Measurements from ENCODE around the gene FAM162A. TPM values are rescaled to one million over a fixed set of nuclear protein-coding genes. Genes with fewer than 3 reads are reported as not detected.

The FAM162A gene
- 100 to 1,000 TPM in 1 of 2 experiments, 10 to 100 TPM in 1; 99.1 to 102 TPM for total RNA-seq

DNA sequence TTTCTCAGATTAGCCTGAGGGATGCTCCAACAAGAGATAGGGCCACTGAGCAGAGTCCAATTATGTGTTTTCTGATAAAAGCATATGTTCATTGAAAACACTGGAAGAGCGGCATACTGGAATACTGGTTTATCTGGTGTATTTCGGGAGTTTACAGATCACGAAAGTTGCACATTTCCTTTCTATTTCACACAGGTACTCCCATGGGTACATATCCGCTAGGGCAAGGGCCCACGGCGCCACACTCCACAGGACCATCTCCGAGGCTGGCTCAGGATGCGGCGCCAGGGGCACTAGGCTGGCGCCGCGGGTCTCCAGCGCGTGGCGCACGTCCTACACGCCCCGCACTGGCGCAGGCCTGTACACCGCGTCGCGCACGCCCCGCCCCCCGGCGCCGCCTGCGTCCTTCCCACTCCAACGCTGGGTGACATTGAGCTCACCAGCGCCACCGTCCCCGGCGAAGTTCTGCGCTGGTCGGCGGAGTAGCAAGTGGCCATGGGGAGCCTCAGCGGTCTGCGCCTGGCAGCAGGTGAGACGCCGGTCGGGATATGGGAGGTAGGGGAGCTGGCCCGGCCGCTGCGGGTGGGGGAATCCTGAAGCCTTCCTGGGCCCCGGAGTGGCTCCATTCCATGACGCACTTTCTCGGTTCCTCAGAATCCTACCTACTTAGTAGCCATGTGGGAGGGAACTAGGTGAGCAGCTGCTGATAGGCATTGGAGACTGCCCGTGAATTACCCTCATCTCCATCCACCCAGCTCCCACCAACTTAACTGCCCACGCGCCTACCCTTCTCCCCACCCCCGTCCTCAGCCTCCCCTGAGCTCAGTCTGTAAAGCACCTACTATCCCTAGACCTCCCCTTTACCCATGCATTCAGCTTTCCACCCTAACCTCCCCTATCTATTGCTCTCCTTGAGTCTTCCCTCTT lies at the start of gene FAM162A:
Gene FAM162A, plus strand, starts transcription at position 412 of the 927 bp plus-strand sequence. Its CDS starts 84 bp downstream, at position 496.
- intact Hi-C loops (cut with micrococcal nuclease): loop anchor here (1.0 to 10.0 kb wide), 11 partner anchors 19 to 838 kb away; partner anchors contain the start of genes HCLS1, HSPBAP1, KPNA1 and PARP14
- no peaks in the 10 kb centered on the region for H3K27me3 Mint-ChIP-seq
- peaks cover 14% of the 10 kb centered on the region for H3K36me3 Mint-ChIP-seq
- CTCF ChIA-PET: interaction anchor here (0.6 to 3.2 kb wide), 22 partner anchors 9 to 837 kb away, joined by 3 to 28 read pairs (median 4); partner anchors contain the start of genes DTX3L, PARP14, PARP9 and WDR5B
- DNase-seq: peak; percentile 95
- peaks cover 60% of the 10 kb centered on the region for H3K4me1 Mint-ChIP-seq (ENCODE audit: low read depth)
- H3K4me3 Mint-ChIP-seq: peak within 1 kb of the TSS; percentile 94
- no peaks in the 10 kb centered on the region for H3K9me3 Mint-ChIP-seq
- POLR2A ChIA-PET: interaction anchor here (0.5 to 2.7 kb wide), 14 partner anchors 9 to 724 kb away, joined by 3 to 27 read pairs (median 4); partner anchors contain the start of genes HSPBAP1, KPNA1 and WDR5B
- peak within 1 kb of the TSS; percentile 92 for H3K27ac Mint-ChIP-seq

DNA sequence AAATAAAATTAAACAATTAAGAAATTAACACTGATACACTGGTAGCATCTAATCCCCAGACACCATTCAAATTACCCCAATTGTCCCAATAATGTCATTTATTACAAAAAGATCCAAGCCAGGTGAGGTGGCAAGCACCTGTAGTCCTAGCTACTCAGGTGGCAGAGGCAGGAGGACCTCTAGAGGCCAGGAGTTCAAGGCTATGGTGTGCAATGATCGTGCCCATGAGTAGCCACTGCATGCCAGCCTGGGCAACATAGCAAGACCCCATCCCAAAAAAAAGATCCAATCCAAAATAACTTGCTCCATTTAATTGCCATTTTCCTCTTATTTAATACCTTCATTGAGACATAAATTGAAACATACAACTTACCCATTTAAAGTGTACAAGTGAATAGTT lies 41.2 kb upstream of the FAM162A start:
- Mint-ChIP-seq H3K27ac (no peak overlapping the region), H3K36me3 (no peaks in the 10 kb centered on the region), H3K27me3 (peaks cover 2% of the 10 kb centered on the region), H3K4me3 (no peak overlapping the region), H3K4me1 (ENCODE audit: low read depth) (no peaks in the 10 kb centered on the region), H3K9me3 (peaks cover 3% of the 10 kb centered on the region)
- intact Hi-C loops (cut with micrococcal nuclease): no loop called here
- CTCF ChIA-PET: no interaction called here
- DNase-seq: no peak
- POLR2A ChIA-PET: no interaction called here

- H3K27ac Mint-ChIP-seq: no peak overlapping the region
- ChIA-PET POLR2A (no interaction called here), CTCF (no interaction called here)
- intact Hi-C loops (cut with micrococcal nuclease): no loop called here
- no peak for DNase-seq
- no peak overlapping the region for H3K4me3 Mint-ChIP-seq
- peaks cover 2% of the 10 kb centered on the region for H3K36me3 Mint-ChIP-seq
- H3K27me3 Mint-ChIP-seq: peaks cover 5% of the 10 kb centered on the region
- H3K9me3 Mint-ChIP-seq: peaks cover 5% of the 10 kb centered on the region
- H3K4me1 Mint-ChIP-seq (ENCODE audit: low read depth): no peaks in the 10 kb centered on the region
Observed at GRCh38 chr3:122343654-122344053, 40.3 kb upstream of the FAM162A start.

- Mint-ChIP-seq H3K4me3 (no peak overlapping the region), H3K4me1 (ENCODE audit: low read depth) (no peaks in the 10 kb centered on the region), H3K27me3 (peaks cover 5% of the 10 kb centered on the region), H3K27ac (no peak overlapping the region), H3K9me3 (peaks cover 5% of the 10 kb centered on the region), H3K36me3 (peaks cover 2% of the 10 kb centered on the region)
- no peak for DNase-seq
- ChIA-PET CTCF (interaction anchor here (1.4 to 1.5 kb wide), 2 partner anchors 35 to 43 kb away, joined by 3 to 4 read pairs; partner anchors contain the start of gene FAM162A), POLR2A (no interaction called here)
- intact Hi-C loops (cut with micrococcal nuclease): no loop called here
Observed at GRCh38 chr3:122349171-122349570, 34.8 kb upstream of the FAM162A start.

DNA sequence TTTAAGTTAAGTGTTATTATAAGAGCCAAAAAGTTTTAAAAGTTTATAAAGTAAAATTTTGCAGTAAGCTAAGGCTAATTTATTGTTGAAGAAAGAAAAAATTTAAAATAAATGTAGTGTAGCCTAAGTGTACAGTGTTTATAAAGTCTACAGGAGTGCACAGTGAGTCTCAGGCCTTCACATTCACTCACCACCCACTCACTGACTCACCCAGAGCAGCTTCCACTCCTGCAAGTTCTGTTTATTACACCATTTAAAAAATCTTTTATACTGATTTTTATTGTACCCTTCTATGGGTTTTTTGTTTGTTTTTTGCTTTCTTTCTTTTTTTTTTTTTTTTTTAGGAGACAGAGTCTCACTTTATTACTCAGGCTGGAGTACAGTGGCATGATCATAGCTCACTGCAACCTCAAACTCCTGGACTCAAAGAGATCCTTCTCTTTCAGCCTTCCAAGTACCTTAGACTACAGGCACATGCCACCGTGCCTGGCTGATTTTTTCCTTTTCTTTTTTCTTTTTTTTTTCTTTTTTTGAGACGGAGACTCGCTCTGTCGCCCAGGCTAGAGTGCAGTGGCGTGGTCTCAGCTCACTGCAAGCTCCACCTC lies 33.1 kb upstream of the FAM162A start:
- no peak overlapping the region for H3K4me3 Mint-ChIP-seq
- H3K9me3 Mint-ChIP-seq: peaks cover 5% of the 10 kb centered on the region
- peaks cover 2% of the 10 kb centered on the region for H3K36me3 Mint-ChIP-seq
- no peaks in the 10 kb centered on the region for H3K4me1 Mint-ChIP-seq (ENCODE audit: low read depth)
- CTCF ChIA-PET: interaction anchor here (1.7 kb wide), 1 partner anchor 249 kb away, joined by 4 read pairs; no protein-coding TSS in a partner anchor
- DNase-seq: peak; percentile 28
- POLR2A ChIA-PET: no interaction called here
- intact Hi-C loops (cut with micrococcal nuclease): no loop called here
- H3K27me3 Mint-ChIP-seq: peaks cover 5% of the 10 kb centered on the region
- H3K27ac Mint-ChIP-seq: no peak overlapping the region

DNA sequence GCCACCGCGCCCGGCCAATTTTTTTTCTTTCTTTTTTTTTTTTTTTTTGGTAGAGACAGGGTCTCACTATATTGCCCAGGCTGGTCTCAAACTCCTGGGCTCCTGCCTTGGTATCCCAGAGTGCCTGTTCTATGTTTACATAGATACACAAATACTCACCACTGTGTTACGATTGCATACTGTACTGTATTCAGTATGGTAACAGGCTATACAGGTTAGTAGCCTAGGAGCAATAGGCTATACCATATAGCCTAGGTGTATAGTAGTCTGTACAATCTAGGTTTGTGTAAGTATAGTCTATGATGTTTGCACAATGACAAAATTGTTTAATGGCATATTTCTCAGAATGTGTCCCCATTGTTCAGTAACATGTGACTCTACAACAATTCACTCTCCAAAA lies 32.4 kb upstream of the FAM162A start:
- Mint-ChIP-seq H3K4me1 (ENCODE audit: low read depth) (no peaks in the 10 kb centered on the region), H3K36me3 (peaks cover 2% of the 10 kb centered on the region), H3K9me3 (peaks cover 5% of the 10 kb centered on the region), H3K27ac (no peak overlapping the region), H3K4me3 (no peak overlapping the region), H3K27me3 (peaks cover 5% of the 10 kb centered on the region)
- POLR2A ChIA-PET: interaction anchor here (0.9 kb wide), 1 partner anchor 117 kb away, joined by 4 read pairs; no protein-coding TSS in a partner anchor
- intact Hi-C loops (cut with micrococcal nuclease): no loop called here
- no peak for DNase-seq
- CTCF ChIA-PET: no interaction called here

- no peaks in the 10 kb centered on the region for H3K27me3 Mint-ChIP-seq
- peaks cover under 1% of the 10 kb centered on the region for H3K36me3 Mint-ChIP-seq
- H3K4me3 Mint-ChIP-seq: no peak overlapping the region
- POLR2A ChIA-PET: no interaction called here
- no peaks in the 10 kb centered on the region for H3K4me1 Mint-ChIP-seq (ENCODE audit: low read depth)
- no peak for DNase-seq
- intact Hi-C loops (cut with micrococcal nuclease): no loop called here
- H3K27ac Mint-ChIP-seq: no peak overlapping the region
- no peaks in the 10 kb centered on the region for H3K9me3 Mint-ChIP-seq
- CTCF ChIA-PET: interaction anchor here (1.0 to 1.2 kb wide), 2 partner anchors 251 to 755 kb away, joined by 3 to 6 read pairs; no protein-coding TSS in a partner anchor
Observed at GRCh38 chr3:122353215-122353614, 30.8 kb upstream of the FAM162A start.

DNA sequence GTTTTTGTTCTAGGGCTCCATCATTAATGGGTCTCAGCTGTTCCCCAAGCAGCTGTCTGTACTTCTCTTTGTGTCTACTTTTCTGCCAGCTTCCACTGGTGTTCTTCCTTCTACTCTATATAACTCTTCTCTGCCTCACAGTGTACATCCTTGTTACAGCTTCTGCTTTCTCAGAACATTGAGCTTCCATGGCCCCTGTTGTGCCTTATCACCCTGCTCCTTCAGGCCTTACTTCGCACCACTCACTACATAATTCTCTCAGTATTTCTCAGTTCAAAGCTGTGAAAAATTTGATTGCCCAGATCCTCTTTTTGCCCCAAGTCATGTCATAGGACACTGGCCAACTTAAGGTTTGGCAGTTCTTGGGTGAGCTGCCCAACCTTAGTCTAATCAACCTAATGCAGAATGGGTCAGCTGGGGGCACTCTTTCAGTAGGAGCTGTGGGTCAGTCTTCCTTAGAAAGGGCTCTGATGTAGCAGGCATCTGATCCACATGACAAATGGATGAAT lies 30.0 kb upstream of the FAM162A start:
- peaks cover 7% of the 10 kb centered on the region for H3K36me3 Mint-ChIP-seq
- no peaks in the 10 kb centered on the region for H3K27me3 Mint-ChIP-seq
- POLR2A ChIA-PET: no interaction called here
- no peak for DNase-seq
- H3K9me3 Mint-ChIP-seq: no peaks in the 10 kb centered on the region
- no peaks in the 10 kb centered on the region for H3K4me1 Mint-ChIP-seq (ENCODE audit: low read depth)
- no peak overlapping the region for H3K27ac Mint-ChIP-seq
- no peak overlapping the region for H3K4me3 Mint-ChIP-seq
- CTCF ChIA-PET: interaction anchor here (1.2 kb wide), 2 partner anchors 48 to 252 kb away, joined by 4 to 6 read pairs; no protein-coding TSS in a partner anchor
- intact Hi-C loops (cut with micrococcal nuclease): no loop called here

DNA sequence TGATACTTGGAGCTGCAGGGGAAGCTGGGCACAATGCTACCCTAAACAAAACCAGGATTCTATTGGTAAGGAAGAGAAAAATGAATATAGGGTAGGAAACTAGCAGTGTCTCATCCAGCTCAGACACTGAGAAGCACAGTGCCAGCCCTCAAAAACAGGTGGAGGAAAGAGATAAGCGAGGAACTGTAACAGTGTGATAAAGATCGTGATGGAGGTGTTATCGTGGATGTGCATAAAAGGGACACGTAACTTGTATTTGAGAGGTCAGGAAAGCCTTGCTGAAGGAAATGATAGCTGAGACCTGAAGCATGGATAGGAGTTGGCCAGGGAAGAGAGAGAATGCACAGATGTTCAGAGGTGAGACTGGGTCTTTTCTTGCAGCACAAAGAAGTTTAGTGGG lies 28.4 kb upstream of the FAM162A start:
- intact Hi-C loops (cut with micrococcal nuclease): loop anchor here (1.0 to 2.0 kb wide), 2 partner anchors 49 to 809 kb away; no protein-coding TSS in a partner anchor

DNA sequence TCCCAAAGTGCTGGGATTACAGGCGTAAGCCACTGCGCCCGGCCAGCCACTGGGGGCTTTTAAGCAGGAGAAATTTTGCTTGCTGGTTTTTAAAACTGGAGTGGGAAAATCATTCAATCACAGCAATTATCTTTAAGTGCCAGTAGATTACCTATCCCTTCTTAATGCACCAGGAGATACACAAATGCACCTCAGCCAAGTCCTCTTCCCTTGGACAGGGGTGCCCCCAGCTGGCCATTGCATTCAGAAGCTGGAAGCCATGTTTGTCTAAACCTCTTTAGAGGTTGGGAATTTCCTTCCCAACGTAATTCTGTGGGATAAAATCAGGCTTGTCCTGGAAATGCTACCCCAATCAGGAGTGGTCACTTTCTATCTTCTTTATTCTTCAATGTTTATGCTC lies 27.6 kb upstream of the FAM162A start:
- Mint-ChIP-seq H3K27me3 (no peaks in the 10 kb centered on the region), H3K4me1 (ENCODE audit: low read depth) (no peaks in the 10 kb centered on the region), H3K9me3 (no peaks in the 10 kb centered on the region), H3K27ac (no peak overlapping the region), H3K4me3 (no peak overlapping the region), H3K36me3 (peaks cover 12% of the 10 kb centered on the region)
- CTCF ChIA-PET: interaction anchor here (1.0 to 2.0 kb wide), 2 partner anchors 255 to 473 kb away, joined by 3 to 9 read pairs; no protein-coding TSS in a partner anchor
- intact Hi-C loops (cut with micrococcal nuclease): loop anchor here (1.0 to 2.0 kb wide), 2 partner anchors 50 to 810 kb away; no protein-coding TSS in a partner anchor
- POLR2A ChIA-PET: interaction anchor here (1.5 kb wide), 1 partner anchor 18 kb away, joined by 3 read pairs; no protein-coding TSS in a partner anchor
- DNase-seq: peak; percentile 54

More for the DNA sequence above, 28.4 kb upstream of the FAM162A start:
- Mint-ChIP-seq H3K27me3 (no peaks in the 10 kb centered on the region), H3K27ac (no peak overlapping the region), H3K4me3 (no peak overlapping the region), H3K4me1 (ENCODE audit: low read depth) (no peaks in the 10 kb centered on the region), H3K36me3 (peaks cover 9% of the 10 kb centered on the region), H3K9me3 (no peaks in the 10 kb centered on the region)
- no peak for DNase-seq
- POLR2A ChIA-PET: no interaction called here
- CTCF ChIA-PET: interaction anchor here (2.0 kb wide), 1 partner anchor 254 kb away, joined by 9 read pairs; no protein-coding TSS in a partner anchor

DNA sequence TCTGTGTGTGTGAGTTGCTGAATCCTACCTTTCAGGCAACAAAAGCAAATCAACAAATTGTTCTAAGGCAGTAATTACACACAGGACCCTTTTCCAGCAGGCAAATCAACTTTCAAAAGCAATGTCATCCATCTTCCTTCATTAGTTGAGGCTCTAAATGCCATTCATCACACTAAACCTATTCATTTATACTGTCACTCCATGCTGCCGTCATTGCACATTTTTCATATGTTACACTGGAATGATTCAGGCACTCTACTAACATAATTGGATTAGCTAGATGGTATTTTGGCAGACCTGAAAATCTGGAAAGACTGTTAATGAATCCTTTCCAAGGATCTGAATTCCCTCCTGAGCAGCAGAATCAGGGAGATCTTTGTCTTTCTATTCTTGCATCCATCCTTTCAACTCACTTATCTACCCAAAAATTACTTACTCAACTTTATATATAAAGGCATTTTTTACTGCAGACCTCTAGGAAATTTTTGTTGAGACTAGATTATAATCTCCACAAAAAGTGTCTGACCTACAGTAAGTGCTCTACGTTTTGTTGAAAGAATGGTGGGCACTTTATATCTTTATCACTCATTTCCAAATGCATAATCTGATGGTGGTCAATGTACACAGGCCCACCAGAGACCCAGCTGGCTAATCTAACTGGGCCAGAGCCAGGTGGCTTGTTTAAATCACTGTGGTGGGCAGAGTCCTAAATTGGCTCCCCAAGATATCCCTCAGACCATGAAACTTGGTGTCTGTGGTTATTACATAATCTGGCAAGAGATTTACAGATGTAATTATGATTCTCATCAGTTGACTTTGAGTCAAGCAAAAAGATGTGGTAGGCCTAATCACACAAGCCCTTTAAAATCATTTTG lies 25.9 kb upstream of the FAM162A start:
- Mint-ChIP-seq H3K27ac (no peak overlapping the region), H3K4me1 (ENCODE audit: low read depth) (no peaks in the 10 kb centered on the region), H3K4me3 (no peak overlapping the region), H3K27me3 (no peaks in the 10 kb centered on the region), H3K9me3 (no peaks in the 10 kb centered on the region), H3K36me3 (peaks cover 16% of the 10 kb centered on the region)
- intact Hi-C loops (cut with micrococcal nuclease): loop anchor here (2.0 kb wide), 1 partner anchor 811 kb away; no protein-coding TSS in a partner anchor
- ChIA-PET CTCF (no interaction called here), POLR2A (interaction anchor here (0.6 kb wide), 1 partner anchor 10 kb away, joined by 3 read pairs; no protein-coding TSS in a partner anchor)
- DNase-seq: no peak
